Measurements from ENCODE around the gene CREG2. TPM values are rescaled to one million over a fixed set of nuclear protein-coding genes. Genes with fewer than 3 reads are reported as not detected.

CREG2 gene
- total and polyA plus RNA-seq, 2 donors (not counting 1 experiment from before 2014, with no cell fraction given), result 0.08 to 0.50 TPM

- DNase-seq (ENCODE audit: low read depth in 2 of 2), result no peak
- H2AFZ ChIP-seq (ENCODE audit: low read length), result no peak overlapping the region
- TF ChIP-seq CTCF (conservative IDR thresholded peaks at IDR 0.05 in 1 of 2, IDR thresholded peaks at IDR 0.05 in 1 of 2; ENCODE audit: low read depth in 1 of 2, low read length in 2 of 2) (no peak), EZH2 (IDR thresholded peaks at IDR 0.05; ENCODE audit: low read length, missing control alignments) (no peak)
Observed at GRCh38 chr2:101341421-101341820, 45.9 kb downstream of the CREG2 start.

GRCh38 chr2:101340141-101340551 is 47.2 kb downstream of the CREG2 start:
- H3K4me1 ChIP-seq (ENCODE audit: control insufficient read depth, extremely low read depth, insufficient read depth, low read length), result peaks cover 11% of the 10 kb centered on the region
- no peak overlapping the region for H3K27ac ChIP-seq (ENCODE audit: insufficient read depth, low read length)
- no peaks in the 10 kb centered on the region for H4K20me1 ChIP-seq (ENCODE audit: control insufficient read depth, extremely low read depth, insufficient read depth, low read length)
- peak overlapping the region; percentile 46 for H2AFZ ChIP-seq (ENCODE audit: low read length)
- peak; percentile 26 to 38 for DNase-seq (ENCODE audit: low read depth in 2 of 2)
- H3K4me2 ChIP-seq (ENCODE audit: extremely low read depth, insufficient read depth, low read length), result peak overlapping the region; percentile 69
- H3K4me3 ChIP-seq (replicated peaks in 1 of 4; ENCODE audit: control extremely low read depth in 1 of 4, insufficient read depth in 1 of 4, low read depth in 3 of 4, low read length in 4 of 4), result no peak overlapping the region
- H3K79me2 ChIP-seq (ENCODE audit: control insufficient read depth, insufficient read depth, low read length), result no peaks in the 10 kb centered on the region
- TF ChIP-seq EZH2 (IDR thresholded peaks at IDR 0.05; ENCODE audit: low read length, missing control alignments) (no peak), CTCF (conservative IDR thresholded peaks at IDR 0.05 in 1 of 2, IDR thresholded peaks at IDR 0.05 in 1 of 2; ENCODE audit: low read depth in 1 of 2, low read length in 2 of 2) (no peak)
- H3K27me3 ChIP-seq (ENCODE audit: control insufficient read depth, insufficient read depth, low read length), result no peaks in the 10 kb centered on the region
- no peaks in the 10 kb centered on the region for H3K36me3 ChIP-seq (ENCODE audit: control insufficient read depth, insufficient read depth, low read length)
- H3K9me3 ChIP-seq (ENCODE audit: control insufficient read depth, insufficient read depth, low read depth, low read length), result no peaks in the 10 kb centered on the region
- H3K9ac ChIP-seq (ENCODE audit: insufficient read depth, low read length), result no peak overlapping the region

More at GRCh38 chr2:101341421-101341820, 45.9 kb downstream of the CREG2 start:
- Histone ChIP-seq H3K9me3 (ENCODE audit: control insufficient read depth, insufficient read depth, low read depth, low read length) (no peaks in the 10 kb centered on the region), H3K4me1 (ENCODE audit: control insufficient read depth, extremely low read depth, insufficient read depth, low read length) (peaks cover 11% of the 10 kb centered on the region), H3K4me2 (ENCODE audit: extremely low read depth, insufficient read depth, low read length) (peak overlapping the region; percentile 16), H3K4me3 (replicated peaks in 1 of 4; ENCODE audit: control extremely low read depth in 1 of 4, insufficient read depth in 1 of 4, low read depth in 3 of 4, low read length in 4 of 4) (no peak overlapping the region), H3K9ac (ENCODE audit: insufficient read depth, low read length) (no peak overlapping the region), H3K79me2 (ENCODE audit: control insufficient read depth, insufficient read depth, low read length) (no peaks in the 10 kb centered on the region), H4K20me1 (ENCODE audit: control insufficient read depth, extremely low read depth, insufficient read depth, low read length) (no peaks in the 10 kb centered on the region), H3K36me3 (ENCODE audit: control insufficient read depth, insufficient read depth, low read length) (no peaks in the 10 kb centered on the region), H3K27ac (ENCODE audit: insufficient read depth, low read length) (no peak overlapping the region), H3K27me3 (ENCODE audit: control insufficient read depth, insufficient read depth, low read length) (no peaks in the 10 kb centered on the region)

DNA sequence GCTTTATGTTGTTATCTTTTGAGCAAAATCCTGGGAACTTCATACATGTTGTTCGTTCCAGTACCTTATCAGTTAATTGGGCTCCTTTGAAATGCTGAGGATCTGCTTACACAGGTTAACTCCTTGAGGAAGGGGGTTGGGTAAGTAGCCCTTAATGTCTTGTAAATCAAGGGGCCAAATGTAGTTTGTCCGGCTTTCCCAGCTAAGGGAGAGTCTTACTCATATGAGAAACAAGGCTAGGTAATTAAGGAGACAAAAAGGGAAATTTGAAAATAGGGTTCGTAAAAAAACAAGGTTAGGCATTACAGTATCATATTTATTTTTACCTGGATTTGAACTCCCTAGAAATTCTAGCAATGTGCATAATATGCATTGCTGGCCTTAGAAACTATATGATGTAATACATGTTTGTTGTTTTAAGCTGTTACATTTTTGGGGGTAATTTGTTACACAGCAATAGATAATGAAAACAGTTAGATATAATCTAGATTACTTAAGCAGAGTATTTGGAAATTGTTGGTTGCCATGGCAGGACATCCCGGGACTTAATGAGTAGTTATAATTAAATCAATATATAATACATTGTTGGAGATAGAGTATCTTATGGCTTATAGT is 47.9 kb downstream of the CREG2 start:
- no peak overlapping the region for H3K9ac ChIP-seq (ENCODE audit: insufficient read depth, low read length)
- H3K27me3 ChIP-seq (ENCODE audit: control insufficient read depth, insufficient read depth, low read length), result no peaks in the 10 kb centered on the region
- H3K4me3 ChIP-seq (replicated peaks in 1 of 4; ENCODE audit: control extremely low read depth in 1 of 4, insufficient read depth in 1 of 4, low read depth in 3 of 4, low read length in 4 of 4), result no peak overlapping the region
- no peak overlapping the region for H2AFZ ChIP-seq (ENCODE audit: low read length)
- H3K27ac ChIP-seq (ENCODE audit: insufficient read depth, low read length), result no peak overlapping the region
- H3K36me3 ChIP-seq (ENCODE audit: control insufficient read depth, insufficient read depth, low read length), result no peaks in the 10 kb centered on the region
- H3K4me2 ChIP-seq (ENCODE audit: extremely low read depth, insufficient read depth, low read length), result no peak overlapping the region
- DNase-seq (ENCODE audit: low read depth in 2 of 2), result no peak
- H3K4me1 ChIP-seq (ENCODE audit: control insufficient read depth, extremely low read depth, insufficient read depth, low read length), result peaks cover 11% of the 10 kb centered on the region
- no peaks in the 10 kb centered on the region for H3K79me2 ChIP-seq (ENCODE audit: control insufficient read depth, insufficient read depth, low read length)
- H4K20me1 ChIP-seq (ENCODE audit: control insufficient read depth, extremely low read depth, insufficient read depth, low read length), result no peaks in the 10 kb centered on the region
- H3K9me3 ChIP-seq (ENCODE audit: control insufficient read depth, insufficient read depth, low read depth, low read length), result no peaks in the 10 kb centered on the region
- TF ChIP-seq EZH2 (IDR thresholded peaks at IDR 0.05; ENCODE audit: low read length, missing control alignments) (no peak), CTCF (conservative IDR thresholded peaks at IDR 0.05 in 1 of 2, IDR thresholded peaks at IDR 0.05 in 1 of 2; ENCODE audit: low read depth in 1 of 2, low read length in 2 of 2) (no peak)

Measured in fibroblast of lung (primary cell).